GM10248 (cell line): ENCODE results near the gene RUNX1.

ENCODE experiments used
- CTCF ChIA-PET: fragments of 300-600 bp; sonication (Branson Sonifier 250); formaldehyde crosslinking; extraction: SDS; loops from one replicate; lab custom pipeline; 2021; ENCODE audit warnings: antibody characterized with exemption; lab: Yijun Ruan, JAX
- POLR2A ChIA-PET: fragments of 350-650 bp; sonication (Branson Sonifier 250); formaldehyde crosslinking; extraction: SDS; loops from one replicate; lab custom pipeline; 2020; ENCODE audit warnings: antibody characterized with exemption; lab: Yijun Ruan, JAX
- DNase-seq: peaks from one replicate; pipeline ENCODE4 v3.0.0; 2012; ENCODE audit errors: extremely low spot score
- TF ChIP-seq, protein P1 (sequence below): IDR thresholded peaks from 2 replicates; pipeline ENCODE4 v1.5.1; 2012; ENCODE audit warnings: mild to moderate bottlenecking, low read depth; ENCODE audit errors: extremely low read depth, missing control alignments, control extremely low read depth

Gene RUNX1

DNA sequence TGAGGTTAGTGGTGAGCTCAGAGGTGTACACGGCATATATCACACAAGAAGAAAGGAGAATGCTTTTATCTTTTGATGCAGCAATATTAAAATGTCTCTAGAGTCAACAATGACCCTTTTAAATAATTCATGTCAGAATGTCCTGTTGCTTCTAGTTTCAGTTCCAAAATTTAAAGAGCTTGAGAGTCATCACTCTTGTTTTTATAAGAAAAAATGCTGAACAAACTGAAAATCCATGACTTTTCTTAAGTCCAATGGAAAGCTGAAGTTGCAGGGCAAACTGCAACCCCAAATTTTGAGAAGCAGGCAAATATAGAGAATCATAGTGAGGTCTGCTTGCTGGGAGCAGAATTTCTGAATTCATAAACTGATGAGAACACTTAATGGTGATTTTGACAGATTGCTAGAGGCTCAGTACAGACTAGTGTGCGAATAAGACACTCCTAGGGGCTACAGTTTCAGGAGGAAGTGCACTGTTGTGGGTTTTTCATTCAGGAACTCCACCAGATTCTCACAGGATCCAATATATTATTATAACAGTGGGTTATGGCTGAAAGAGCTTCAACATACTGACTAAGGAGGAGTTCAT, 245.2 kb downstream of the RUNX1 start:
- DNase-seq, result no peak
- TF ChIP-seq, protein P1, sequence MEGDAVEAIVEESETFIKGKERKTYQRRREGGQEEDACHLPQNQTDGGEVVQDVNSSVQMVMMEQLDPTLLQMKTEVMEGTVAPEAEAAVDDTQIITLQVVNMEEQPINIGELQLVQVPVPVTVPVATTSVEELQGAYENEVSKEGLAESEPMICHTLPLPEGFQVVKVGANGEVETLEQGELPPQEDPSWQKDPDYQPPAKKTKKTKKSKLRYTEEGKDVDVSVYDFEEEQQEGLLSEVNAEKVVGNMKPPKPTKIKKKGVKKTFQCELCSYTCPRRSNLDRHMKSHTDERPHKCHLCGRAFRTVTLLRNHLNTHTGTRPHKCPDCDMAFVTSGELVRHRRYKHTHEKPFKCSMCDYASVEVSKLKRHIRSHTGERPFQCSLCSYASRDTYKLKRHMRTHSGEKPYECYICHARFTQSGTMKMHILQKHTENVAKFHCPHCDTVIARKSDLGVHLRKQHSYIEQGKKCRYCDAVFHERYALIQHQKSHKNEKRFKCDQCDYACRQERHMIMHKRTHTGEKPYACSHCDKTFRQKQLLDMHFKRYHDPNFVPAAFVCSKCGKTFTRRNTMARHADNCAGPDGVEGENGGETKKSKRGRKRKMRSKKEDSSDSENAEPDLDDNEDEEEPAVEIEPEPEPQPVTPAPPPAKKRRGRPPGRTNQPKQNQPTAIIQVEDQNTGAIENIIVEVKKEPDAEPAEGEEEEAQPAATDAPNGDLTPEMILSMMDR, result no peak
- CTCF ChIA-PET, result interaction anchor here (1.2 to 1.6 kb wide), 4 partner anchors 21 to 86 kb away, joined by 3 to 7 read pairs (median 4); no protein-coding TSS in a partner anchor
- POLR2A ChIA-PET, result no interaction called here

DNA sequence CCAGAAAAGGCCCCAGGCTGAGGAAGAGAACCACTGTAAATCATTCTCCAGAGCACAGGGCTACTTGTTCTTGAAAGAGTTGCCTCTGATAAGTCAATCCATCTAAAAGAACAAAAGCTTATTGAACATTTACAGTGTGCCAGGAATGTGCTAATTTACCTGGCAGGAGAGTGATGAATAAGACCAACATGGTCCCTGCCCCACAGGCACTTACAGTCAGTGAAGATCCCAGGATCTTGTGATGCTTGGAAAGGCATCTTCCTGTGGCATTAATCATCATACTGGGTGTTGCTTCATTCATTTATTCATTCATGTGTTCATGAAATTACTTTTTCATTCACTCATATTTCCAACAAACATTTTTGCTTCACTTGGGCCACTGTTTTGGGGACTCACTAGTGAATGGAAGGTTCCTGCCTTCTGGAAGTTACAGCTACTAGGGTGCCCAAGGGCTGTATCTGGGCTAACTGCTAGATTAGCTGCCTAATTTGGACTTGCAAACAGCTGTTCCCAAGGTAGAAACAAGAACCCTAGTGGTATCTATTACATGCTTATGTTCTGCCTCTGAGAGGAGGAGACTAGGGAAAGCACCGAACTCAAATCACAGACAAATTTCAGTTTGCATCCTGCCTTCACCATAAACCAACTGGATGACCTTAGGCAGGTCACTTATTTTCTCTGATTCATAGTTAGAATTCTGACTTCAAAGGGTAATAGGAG, 246.8 kb downstream of the RUNX1 start:
- TF ChIP-seq, protein P1, result no peak
- CTCF ChIA-PET, result interaction anchor here (0.9 to 1.3 kb wide), 4 partner anchors 9 to 1038 kb away, joined by 3 to 8 read pairs (median 3); no protein-coding TSS in a partner anchor
- no peak for DNase-seq
- POLR2A ChIA-PET, result no interaction called here

DNA sequence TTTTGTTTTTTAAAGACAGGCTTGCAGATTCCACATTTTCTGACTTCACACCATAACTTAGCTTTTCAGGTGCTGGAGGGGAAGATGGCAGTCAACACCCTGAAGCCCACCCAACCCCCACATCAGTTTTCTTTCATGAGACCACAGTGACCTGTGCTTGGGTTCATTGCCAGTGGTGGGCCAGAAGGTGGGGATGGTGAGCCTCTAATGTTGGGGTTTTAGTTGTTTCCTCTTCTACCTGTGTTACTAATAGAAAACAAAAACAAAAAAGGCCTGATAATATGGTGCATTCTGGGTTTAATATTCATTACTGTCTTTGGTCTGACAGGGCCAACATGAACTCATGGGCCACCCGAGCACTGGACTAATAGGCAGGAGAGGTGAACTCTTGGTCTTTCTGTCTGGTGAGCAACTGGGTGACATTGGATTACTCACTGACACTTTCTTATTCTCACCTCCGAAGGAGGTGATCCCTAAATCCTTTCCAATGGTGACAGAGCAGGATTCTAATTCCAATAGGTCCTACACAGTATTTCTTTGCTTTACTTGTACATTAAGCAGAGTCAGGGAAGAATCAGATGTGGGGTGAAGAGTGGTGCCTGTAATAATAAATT, 247.5 kb downstream of the RUNX1 start:
- CTCF ChIA-PET, result interaction anchor here (1.1 to 1.4 kb wide), 3 partner anchors 8 to 14 kb away, joined by 3 to 8 read pairs (median 3); no protein-coding TSS in a partner anchor
- TF ChIP-seq, protein P1, result peak; percentile 69
- peak; percentile 61 for DNase-seq
- POLR2A ChIA-PET, result no interaction called here

DNA sequence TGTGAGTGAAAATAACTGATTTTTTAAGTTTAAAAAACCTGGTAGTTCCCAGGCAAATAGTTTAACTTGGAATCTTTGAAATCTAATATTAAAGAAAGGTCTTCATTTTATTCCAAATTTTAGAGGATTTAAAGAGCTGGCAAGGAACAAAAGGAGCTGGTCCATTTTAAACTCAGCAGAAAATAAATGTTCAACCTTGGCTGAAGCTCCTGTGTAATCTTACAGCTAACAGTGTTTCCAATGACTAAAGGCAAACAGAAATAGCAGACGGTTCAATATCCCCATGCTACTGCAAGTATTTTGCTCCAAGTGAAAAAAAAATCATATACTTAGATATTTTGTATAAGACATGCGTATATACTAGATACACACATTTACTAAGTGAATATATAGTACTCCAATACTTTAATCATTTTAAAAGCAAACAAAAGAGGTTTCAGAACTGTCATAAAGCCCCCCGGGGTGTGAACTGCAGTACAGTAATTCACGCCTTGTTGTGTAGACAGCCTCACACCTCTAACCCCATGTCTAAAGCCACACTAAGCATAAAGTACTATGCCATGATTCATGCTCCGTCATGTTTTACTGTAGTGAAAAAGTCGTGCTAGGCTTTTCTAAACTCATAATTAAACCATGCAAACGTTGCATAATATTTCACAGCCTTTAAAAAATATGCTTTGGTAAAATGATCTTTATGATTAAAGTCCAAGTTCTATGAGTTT, 248.1 kb downstream of the RUNX1 start:
- TF ChIP-seq, protein P1, result no peak
- ChIA-PET CTCF (interaction anchor here (1.4 kb wide), 2 partner anchors 9 to 250 kb away, joined by 3 read pairs; no protein-coding TSS in a partner anchor), POLR2A (no interaction called here)
- DNase-seq, result no peak

DNA sequence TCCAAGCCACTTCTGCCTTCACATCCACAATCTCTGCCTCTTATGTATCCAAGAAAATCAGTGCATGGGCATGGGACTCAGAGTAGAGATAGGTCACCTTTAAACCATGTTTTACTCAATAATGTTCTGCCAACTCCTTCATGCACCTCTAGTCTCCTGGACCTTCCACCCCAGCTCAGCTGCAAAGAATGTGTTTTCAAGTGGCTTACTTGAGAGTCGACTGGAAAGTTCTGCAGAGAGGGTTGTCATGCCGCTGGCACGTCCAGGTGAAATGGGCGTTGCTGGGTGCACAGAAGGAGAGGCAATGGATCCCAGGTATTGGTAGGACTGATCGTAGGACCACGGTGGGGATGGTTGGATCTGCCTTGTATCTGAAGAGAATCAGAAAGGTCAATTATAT, 250.0 kb downstream of the RUNX1 start:
- TF ChIP-seq, protein P1, result no peak
- ChIA-PET POLR2A (no interaction called here), CTCF (no interaction called here)
- no peak for DNase-seq

DNA sequence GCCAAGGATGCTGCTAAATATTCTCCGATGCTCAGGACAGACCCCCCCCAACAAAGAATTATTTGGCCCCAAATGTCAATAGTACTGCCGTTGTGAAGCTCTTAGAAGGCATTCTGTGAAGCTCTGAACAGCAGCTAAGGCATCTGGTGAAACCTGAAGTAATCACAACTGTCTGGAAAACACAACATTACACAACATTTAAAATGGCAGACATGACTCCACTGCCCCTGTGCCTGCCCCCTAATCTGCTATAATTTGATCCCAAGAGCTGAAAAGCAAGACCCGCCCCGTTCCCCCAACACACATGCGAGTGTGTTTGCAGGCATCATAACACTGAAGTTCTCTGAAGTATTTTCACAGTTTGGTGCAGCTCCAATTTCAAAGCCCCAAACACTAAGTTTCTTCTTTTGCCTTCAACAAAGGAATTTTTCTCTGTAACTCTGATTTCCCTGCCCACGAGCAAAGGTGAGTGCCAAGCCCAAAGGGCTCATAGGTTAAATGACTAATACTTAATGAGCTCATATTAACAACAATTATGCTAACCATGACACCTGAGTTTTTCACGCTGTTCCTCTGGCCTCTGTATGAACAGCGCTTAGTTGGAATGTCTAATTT, 251.1 kb downstream of the RUNX1 start:
- CTCF ChIA-PET, result interaction anchor here (0.8 to 1.1 kb wide), 3 partner anchors 12 to 22 kb away, joined by 3 to 4 read pairs (median 3); no protein-coding TSS in a partner anchor
- POLR2A ChIA-PET, result no interaction called here

More for the DNA sequence above, 251.1 kb downstream of the RUNX1 start:
- TF ChIP-seq, protein P1, result no peak
- no peak for DNase-seq
